ENCODE measurements around the gene MAML2.

Gene MAML2

DNA sequence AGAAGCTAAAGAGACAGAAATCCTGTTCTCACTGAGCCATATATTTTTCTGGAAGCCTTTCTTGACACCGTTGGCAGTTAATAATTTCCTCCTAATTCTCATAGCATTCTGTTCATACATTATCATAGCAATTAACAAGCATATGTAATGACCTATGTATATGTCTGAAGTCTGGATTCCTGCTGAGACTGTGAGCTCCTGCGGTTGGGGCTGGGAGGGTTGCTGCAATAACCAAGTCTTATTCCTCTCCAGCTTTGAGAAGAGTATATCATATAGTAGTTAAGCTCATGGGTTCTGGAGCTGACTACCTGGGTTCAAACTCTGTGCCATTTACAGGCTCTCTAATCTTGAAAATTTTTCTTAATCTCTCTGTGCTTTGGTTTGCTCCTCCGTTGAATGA, 175.2 kb downstream of the MAML2 start:
- Histone ChIP-seq H3K9me3 (ENCODE audit: severe bottlenecking) (no peaks in the 10 kb centered on the region), H3K27ac (ENCODE audit: poor library complexity, severe bottlenecking) (no peak overlapping the region), H3K36me3 (ENCODE audit: low read depth) (no peaks in the 10 kb centered on the region), H3K27me3 (ENCODE audit: insufficient read depth, poor library complexity, severe bottlenecking) (no peaks in the 10 kb centered on the region), H3K4me3 (ENCODE audit: severe bottlenecking) (no peak overlapping the region), H3K4me1 (ENCODE audit: insufficient read depth, poor library complexity, severe bottlenecking) (peaks cover 20% of the 10 kb centered on the region)
- TF ChIP-seq, protein P1, sequence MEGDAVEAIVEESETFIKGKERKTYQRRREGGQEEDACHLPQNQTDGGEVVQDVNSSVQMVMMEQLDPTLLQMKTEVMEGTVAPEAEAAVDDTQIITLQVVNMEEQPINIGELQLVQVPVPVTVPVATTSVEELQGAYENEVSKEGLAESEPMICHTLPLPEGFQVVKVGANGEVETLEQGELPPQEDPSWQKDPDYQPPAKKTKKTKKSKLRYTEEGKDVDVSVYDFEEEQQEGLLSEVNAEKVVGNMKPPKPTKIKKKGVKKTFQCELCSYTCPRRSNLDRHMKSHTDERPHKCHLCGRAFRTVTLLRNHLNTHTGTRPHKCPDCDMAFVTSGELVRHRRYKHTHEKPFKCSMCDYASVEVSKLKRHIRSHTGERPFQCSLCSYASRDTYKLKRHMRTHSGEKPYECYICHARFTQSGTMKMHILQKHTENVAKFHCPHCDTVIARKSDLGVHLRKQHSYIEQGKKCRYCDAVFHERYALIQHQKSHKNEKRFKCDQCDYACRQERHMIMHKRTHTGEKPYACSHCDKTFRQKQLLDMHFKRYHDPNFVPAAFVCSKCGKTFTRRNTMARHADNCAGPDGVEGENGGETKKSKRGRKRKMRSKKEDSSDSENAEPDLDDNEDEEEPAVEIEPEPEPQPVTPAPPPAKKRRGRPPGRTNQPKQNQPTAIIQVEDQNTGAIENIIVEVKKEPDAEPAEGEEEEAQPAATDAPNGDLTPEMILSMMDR (IDR thresholded peaks at IDR 0.05; ENCODE audit: poor library complexity, severe bottlenecking), result no peak
- DNase-seq (ENCODE audit: low spot score) (no peak), ATAC-seq (ENCODE audit: low read depth) (no peak)

DNA sequence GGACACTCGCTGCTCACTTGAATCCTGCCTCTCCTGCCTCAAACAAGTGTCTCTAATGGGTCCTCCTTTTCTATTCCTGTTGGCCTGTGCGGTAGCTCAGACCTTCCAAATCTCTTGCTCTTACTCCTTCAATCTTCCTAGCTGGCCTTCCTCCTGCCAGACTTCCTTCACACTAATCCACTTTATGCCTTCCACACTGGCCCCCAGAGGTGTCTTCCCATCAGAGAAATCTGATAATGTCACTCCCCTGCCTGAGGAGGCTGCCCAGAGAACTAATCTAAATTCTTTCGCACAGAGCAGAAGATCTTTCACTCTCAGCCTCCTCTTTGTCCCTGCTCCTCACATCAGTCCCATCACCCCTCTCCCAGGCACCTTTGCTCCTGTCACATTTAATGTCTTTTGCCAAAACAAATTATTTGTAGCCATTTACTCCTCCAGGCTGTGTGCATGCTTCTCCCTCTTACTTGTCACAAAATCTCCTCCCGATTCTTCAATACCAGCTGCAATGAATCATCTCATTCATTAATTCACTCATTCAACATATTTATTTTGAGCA, 175.7 kb downstream of the MAML2 start:
- DNase-seq (ENCODE audit: low spot score) (no peak), ATAC-seq (ENCODE audit: low read depth) (no peak)
- no peak overlapping the region for H3K27ac ChIP-seq (ENCODE audit: poor library complexity, severe bottlenecking)
- TF ChIP-seq, protein P1 (IDR thresholded peaks at IDR 0.05; ENCODE audit: poor library complexity, severe bottlenecking), result no peak
- H3K4me3 ChIP-seq (ENCODE audit: severe bottlenecking), result no peak overlapping the region
- no peaks in the 10 kb centered on the region for H3K27me3 ChIP-seq (ENCODE audit: insufficient read depth, poor library complexity, severe bottlenecking)
- peaks cover 20% of the 10 kb centered on the region for H3K4me1 ChIP-seq (ENCODE audit: insufficient read depth, poor library complexity, severe bottlenecking)
- H3K36me3 ChIP-seq (ENCODE audit: low read depth), result no peaks in the 10 kb centered on the region
- no peaks in the 10 kb centered on the region for H3K9me3 ChIP-seq (ENCODE audit: severe bottlenecking)

DNA sequence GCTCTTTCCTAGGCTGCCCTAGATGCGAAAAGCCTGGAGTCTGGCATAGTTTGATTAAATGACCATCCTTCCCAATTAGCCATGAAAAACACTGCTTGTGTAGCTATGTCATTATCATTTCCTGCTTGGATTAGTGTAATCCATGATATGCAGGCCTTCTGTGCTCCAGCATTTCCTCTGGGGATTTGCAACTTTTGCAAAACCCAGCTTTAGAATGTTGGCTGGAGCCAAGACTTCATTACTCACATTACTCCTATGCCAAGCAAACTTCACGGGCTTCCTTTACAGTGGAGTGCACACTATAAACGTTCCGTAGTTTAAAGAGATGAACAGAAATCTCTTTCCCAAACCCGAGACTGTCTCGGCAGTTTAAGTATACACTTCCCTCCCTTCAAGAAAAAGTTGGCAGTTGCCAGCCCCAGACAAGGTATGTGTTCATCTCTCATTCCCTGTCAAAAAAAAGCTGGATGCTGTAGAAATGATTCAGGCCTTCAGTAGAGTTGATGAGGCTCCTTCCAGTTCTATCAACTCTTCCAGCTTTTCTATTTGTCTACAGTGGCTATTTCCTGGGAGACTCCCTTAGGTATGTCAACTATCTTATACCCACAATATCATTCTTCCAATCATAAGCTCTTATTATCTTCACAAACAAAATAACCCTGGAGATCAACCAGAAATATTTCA, 180.0 kb downstream of the MAML2 start:
- H3K4me3 ChIP-seq (ENCODE audit: severe bottlenecking), result no peak overlapping the region
- TF ChIP-seq, protein P1 (IDR thresholded peaks at IDR 0.05; ENCODE audit: poor library complexity, severe bottlenecking), result no peak
- no peaks in the 10 kb centered on the region for H3K27me3 ChIP-seq (ENCODE audit: insufficient read depth, poor library complexity, severe bottlenecking)
- peaks cover 13% of the 10 kb centered on the region for H3K4me1 ChIP-seq (ENCODE audit: insufficient read depth, poor library complexity, severe bottlenecking)
- ATAC-seq (ENCODE audit: low read depth) (peak; percentile 91), DNase-seq (ENCODE audit: low spot score) (no peak)
- no peaks in the 10 kb centered on the region for H3K36me3 ChIP-seq (ENCODE audit: low read depth)
- no peaks in the 10 kb centered on the region for H3K9me3 ChIP-seq (ENCODE audit: severe bottlenecking)
- H3K27ac ChIP-seq (ENCODE audit: poor library complexity, severe bottlenecking), result peak overlapping the region; percentile 70

DNA sequence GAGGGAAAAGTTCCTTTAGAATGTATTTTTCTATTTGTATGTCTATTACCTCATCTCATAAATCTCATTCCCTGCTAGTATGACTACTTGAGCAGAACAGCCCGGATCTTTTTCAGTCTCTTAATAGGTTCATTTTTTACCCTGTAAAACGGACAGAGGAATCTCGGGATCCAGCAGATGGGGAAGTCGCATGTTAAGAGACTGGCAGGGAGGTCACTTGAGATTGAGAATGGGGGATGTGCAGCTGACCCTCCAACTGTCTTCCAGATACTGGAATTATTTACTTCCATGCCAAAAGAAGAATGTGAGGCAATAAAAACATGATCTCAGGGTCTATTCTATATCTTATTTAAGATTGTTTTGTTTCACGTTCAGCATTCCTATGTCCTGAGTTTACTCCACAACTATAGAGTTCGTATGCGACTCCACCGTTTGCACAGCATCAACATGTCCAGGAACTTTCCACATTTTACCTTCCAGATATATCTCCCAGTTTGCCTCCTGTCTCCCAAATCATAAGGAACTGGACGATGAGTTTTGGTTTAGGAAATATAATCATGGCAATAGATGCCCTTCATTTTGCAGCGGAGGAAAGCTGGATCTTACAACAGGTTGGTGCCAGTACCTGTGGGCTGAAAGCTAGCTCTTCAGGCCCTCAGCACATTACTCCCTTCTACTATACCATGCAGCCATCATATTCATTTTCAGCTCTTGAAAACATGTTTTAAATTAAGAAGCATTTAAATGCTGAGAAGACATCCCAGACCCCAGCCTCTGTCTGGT, 181.5 kb downstream of the MAML2 start:
- H3K36me3 ChIP-seq (ENCODE audit: low read depth), result no peaks in the 10 kb centered on the region
- no peaks in the 10 kb centered on the region for H3K27me3 ChIP-seq (ENCODE audit: insufficient read depth, poor library complexity, severe bottlenecking)
- ATAC-seq (ENCODE audit: low read depth), result no peak
- TF ChIP-seq, protein P1 (IDR thresholded peaks at IDR 0.05; ENCODE audit: poor library complexity, severe bottlenecking), result no peak
- no peak for DNase-seq (ENCODE audit: low spot score)
- H3K9me3 ChIP-seq (ENCODE audit: severe bottlenecking), result no peaks in the 10 kb centered on the region
- H3K4me3 ChIP-seq (ENCODE audit: severe bottlenecking), result no peak overlapping the region
- H3K4me1 ChIP-seq (ENCODE audit: insufficient read depth, poor library complexity, severe bottlenecking), result peaks cover 26% of the 10 kb centered on the region
- H3K27ac ChIP-seq (ENCODE audit: poor library complexity, severe bottlenecking), result peak overlapping the region; percentile 70

All from RWPE2 (cell line).